ENCODE results near the gene IFT88. TPM values are rescaled to one million over a fixed set of nuclear protein-coding genes. Genes with fewer than 3 reads are reported as not detected.

Gene IFT88
- total RNA-seq, 4 donors from 2014 or later: 11.4 to 22.0 (median 13.3) TPM

GRCh38 chr13:20567881-20568528 lies 1.0 kb downstream of the IFT88 start:
- no peak for TF ChIP-seq CTCF (IDR thresholded peaks at IDR 0.05; ENCODE audit: low read depth)

DNA sequence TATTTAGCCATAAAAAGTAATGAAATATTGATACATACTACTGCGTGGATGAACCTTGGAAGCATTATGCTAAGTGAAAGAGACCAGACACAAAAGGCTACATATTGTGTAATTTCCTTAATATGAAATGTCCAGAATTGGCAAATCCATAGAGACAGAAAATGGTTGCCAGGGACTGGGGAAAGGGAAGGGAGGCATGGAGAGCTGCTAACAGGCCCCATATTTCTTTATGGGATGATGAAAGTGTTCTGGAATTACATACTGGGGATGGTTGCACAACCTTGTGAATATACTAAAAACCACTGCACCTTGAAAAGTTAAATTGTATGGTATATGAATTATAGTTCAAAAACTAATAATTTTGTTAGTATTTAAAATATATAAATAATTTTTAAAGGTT lies 3.6 kb downstream of the IFT88 start:
- TF ChIP-seq CTCF (IDR thresholded peaks at IDR 0.05; ENCODE audit: low read depth): no peak

DNA sequence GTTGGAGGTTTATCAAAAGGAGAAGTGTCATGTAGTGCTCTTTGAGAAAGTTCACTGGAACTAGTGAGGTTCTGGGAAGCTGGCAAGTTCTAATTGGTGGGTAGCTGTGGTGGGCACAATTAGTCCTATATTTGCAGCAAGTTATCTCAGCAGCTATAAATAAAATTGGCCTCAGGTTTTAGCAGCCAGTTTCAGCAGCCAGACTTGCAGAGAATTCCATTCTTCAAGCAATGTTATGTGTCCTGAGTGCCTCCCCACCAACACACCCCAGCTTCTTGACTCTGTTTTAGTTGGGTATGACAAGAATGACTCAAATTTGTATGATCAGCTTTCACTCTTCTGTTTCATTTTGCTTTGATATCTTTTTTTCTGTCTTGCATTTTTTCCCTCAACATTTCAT lies 4.7 kb downstream of the IFT88 start:
- no peak for TF ChIP-seq CTCF (IDR thresholded peaks at IDR 0.05; ENCODE audit: low read depth)

DNA sequence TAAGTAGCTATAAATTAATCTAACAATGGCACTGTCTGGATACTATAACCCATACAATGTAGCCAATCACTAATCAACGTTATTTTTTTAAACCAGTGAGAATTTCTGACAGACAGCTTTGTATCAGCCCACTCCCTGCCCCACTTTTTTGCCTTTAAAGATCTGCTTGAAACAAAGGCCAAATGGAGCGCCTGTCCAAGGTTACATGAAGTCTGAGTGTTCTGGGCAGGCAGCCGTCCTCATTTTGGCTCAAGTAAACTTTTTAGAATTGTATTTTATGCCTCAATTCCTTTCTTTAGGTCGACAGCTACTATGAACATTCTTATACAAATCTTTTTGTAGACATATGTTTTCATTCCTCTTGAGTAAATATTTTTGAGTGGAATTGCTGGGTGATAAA lies 6.2 kb downstream of the IFT88 start:
- no peak for TF ChIP-seq CTCF (IDR thresholded peaks at IDR 0.05; ENCODE audit: low read depth)

DNA sequence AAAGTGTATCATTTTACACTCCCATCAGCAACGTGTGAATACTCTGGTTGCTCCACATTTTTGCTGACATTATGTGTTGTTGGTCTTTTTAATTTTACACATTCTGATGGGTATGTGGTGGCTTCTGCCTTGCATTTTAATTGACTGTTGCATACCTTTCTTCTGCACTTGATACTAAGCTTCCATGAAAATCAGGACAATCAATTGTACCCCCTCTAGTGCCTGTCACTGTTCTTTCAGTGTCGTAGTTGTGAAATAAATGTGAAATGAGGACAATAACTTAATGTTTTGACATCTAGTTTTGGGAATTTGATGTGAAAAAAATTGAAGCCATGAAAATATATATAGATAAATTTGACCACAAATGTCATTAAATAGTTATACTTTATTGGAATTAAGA lies 6.7 kb downstream of the IFT88 start:
- TF ChIP-seq CTCF (IDR thresholded peaks at IDR 0.05; ENCODE audit: low read depth): no peak

GRCh38 chr13:20579191-20579590 lies 12.2 kb downstream of the IFT88 start:
- no peak for TF ChIP-seq CTCF (IDR thresholded peaks at IDR 0.05; ENCODE audit: low read depth)

DNA sequence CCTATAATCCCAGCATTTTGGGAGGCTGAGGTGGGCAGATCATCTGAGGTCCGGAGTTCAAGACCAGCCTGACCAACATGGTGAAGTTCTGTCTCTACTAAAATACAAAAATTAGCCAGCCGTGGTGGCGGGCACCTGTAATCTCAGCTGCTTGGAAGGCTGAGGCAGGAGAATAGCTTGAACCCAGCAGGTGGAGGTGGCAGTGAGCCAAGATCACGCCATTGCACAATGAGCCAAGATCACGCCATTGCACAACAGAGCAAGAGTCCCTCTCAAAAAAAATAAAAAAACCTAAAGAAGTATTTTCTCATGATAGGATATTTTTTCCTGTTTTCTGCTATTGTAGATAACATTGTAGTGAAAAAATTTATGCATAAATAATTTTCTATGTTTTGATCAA lies 13.3 kb downstream of the IFT88 start:
- TF ChIP-seq CTCF (IDR thresholded peaks at IDR 0.05; ENCODE audit: low read depth): no peak
